HL-60 (cell line): Measurements from ENCODE around the gene CDC6.
"Not testable (repeated sequence)": the region's sequence is repeated elsewhere in the genome, so short reads cannot be mapped to it uniquely, and the experiment has no call there.

Experiments used
- DNase-seq, 2 experiments: peaks; one replicate each; pipeline ENCODE4 v3.0.0-alpha.2; 2010 to 2020; ENCODE audit warnings: low read depth in 1 of 2, low spot score in 1 of 2
- H3K27ac ChIP-seq: fragments of 250-450 bp; sonication (Bioruptor Pico); replicated peaks from 2 replicates; pipeline ENCODE4 v1.5.1; 2020; ENCODE audit warnings: mild to moderate bottlenecking, moderate library complexity
- H3K27me3 ChIP-seq: fragments of 250-450 bp; sonication (Bioruptor Pico); 2 replicates; pipeline ENCODE4 v1.5.1; 2021; ENCODE audit warnings: mild to moderate bottlenecking, moderate library complexity; ENCODE audit not compliant: insufficient read depth, poor library complexity, severe bottlenecking
- H3K4me3 ChIP-seq: replicated peaks from 2 replicates; pipeline ENCODE4 v1.5.1; 2011; ENCODE audit warnings: mild to moderate bottlenecking, control low read depth, low read length; ENCODE audit not compliant: insufficient read depth
- GABPA ChIP-seq: IDR thresholded peaks from 2 replicates; pipeline ENCODE4 v1.6.1; 2012; ENCODE audit warnings: low read depth
- POLR2AphosphoS5 ChIP-seq: IDR thresholded peaks from 2 replicates; pipeline ENCODE4 v1.6.1; 2012; ENCODE audit warnings: low read depth
- REST ChIP-seq: IDR thresholded peaks from 2 replicates; pipeline ENCODE4 v1.6.1; 2012; ENCODE audit warnings: low read depth; ENCODE audit not compliant: insufficient replicate concordance
- SPI1 ChIP-seq: IDR thresholded peaks from 2 replicates; pipeline ENCODE4 v1.6.1; 2012; ENCODE audit warnings: low read depth, mild to moderate bottlenecking, borderline replicate concordance
- TF ChIP-seq, protein P1 (sequence below): IDR thresholded peaks from one replicate; pipeline ENCODE4 v1.5.1; 2011; ENCODE audit warnings: low read length, control low read depth, inconsistent platforms; ENCODE audit not compliant: insufficient read depth

CDC6 gene

DNA sequence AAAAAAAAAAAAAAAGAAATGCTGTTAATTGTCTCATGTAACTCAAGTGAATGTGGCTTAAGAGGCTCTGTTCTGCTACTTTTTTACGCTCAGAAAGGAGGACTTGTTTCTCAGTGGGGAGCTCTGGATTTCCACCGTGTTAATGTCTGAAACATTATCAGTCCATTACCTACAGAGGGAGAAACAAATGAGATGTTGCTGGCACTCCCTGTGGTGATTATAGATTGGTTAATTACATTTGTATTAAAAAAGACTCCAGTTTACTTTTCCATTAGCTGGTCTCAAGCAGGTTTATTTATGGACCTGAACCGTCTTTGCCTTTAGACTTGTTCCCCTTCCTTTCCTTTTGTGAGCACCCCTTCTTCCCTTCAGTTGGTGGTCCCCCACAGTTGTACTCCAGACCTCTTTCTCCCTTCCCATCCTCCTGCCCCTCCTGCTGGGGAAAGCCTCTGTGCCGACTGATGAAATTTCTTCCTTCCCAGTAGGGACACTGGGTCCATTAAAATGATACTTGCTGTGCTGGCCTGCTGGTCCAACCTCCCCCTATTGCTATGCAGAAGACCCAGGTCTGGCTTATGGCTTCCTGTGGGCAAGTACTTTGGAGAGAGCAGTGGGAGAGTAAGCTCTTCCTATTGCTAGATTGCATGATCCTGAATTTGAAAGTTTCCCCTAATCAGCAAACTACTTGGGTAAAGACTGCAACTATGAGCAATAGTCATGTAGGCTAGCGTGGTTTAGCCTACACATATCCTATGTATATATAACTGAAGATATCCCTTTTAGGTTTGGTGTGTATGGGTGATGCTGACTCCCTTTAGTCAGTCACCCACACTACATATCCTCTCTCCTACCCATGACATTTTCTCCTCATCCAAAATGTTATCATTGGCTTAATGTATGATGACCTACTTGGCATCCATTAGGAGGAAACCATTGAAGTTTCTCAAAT is 8.1 kb downstream of the CDC6 start:
- TF ChIP-seq GABPA (no peak), REST (no peak), SPI1 (no peak), POLR2AphosphoS5 (no peak)
- TF ChIP-seq, protein P1, sequence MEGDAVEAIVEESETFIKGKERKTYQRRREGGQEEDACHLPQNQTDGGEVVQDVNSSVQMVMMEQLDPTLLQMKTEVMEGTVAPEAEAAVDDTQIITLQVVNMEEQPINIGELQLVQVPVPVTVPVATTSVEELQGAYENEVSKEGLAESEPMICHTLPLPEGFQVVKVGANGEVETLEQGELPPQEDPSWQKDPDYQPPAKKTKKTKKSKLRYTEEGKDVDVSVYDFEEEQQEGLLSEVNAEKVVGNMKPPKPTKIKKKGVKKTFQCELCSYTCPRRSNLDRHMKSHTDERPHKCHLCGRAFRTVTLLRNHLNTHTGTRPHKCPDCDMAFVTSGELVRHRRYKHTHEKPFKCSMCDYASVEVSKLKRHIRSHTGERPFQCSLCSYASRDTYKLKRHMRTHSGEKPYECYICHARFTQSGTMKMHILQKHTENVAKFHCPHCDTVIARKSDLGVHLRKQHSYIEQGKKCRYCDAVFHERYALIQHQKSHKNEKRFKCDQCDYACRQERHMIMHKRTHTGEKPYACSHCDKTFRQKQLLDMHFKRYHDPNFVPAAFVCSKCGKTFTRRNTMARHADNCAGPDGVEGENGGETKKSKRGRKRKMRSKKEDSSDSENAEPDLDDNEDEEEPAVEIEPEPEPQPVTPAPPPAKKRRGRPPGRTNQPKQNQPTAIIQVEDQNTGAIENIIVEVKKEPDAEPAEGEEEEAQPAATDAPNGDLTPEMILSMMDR = no peak
- no peak for DNase-seq
- no peak overlapping the region for H3K4me3 ChIP-seq

GRCh38 chr17:40297511-40297910 is 9.8 kb downstream of the CDC6 start:
- no peak for DNase-seq
- TF ChIP-seq POLR2AphosphoS5 (no peak), SPI1 (no peak), REST (no peak), GABPA (no peak)
- TF ChIP-seq, protein P1 = no peak
- Histone ChIP-seq H3K27ac (no peak overlapping the region), H3K27me3 (no peaks in the 10 kb centered on the region), H3K4me3 (no peak overlapping the region)

More for the DNA sequence above, 8.1 kb downstream of the CDC6 start:
- Histone ChIP-seq H3K27me3 (no peaks in the 10 kb centered on the region), H3K27ac (no peak overlapping the region)

GRCh38 chr17:40298726-40299125 is 11.0 kb downstream of the CDC6 start:
- no peaks in the 10 kb centered on the region for H3K27me3 ChIP-seq
- no peak overlapping the region for H3K27ac ChIP-seq
- DNase-seq = no peak
- H3K4me3 ChIP-seq = no peak overlapping the region
- TF ChIP-seq GABPA (no peak), POLR2AphosphoS5 (no peak), REST (no peak), SPI1 (no peak)
- TF ChIP-seq, protein P1 = no peak

DNA sequence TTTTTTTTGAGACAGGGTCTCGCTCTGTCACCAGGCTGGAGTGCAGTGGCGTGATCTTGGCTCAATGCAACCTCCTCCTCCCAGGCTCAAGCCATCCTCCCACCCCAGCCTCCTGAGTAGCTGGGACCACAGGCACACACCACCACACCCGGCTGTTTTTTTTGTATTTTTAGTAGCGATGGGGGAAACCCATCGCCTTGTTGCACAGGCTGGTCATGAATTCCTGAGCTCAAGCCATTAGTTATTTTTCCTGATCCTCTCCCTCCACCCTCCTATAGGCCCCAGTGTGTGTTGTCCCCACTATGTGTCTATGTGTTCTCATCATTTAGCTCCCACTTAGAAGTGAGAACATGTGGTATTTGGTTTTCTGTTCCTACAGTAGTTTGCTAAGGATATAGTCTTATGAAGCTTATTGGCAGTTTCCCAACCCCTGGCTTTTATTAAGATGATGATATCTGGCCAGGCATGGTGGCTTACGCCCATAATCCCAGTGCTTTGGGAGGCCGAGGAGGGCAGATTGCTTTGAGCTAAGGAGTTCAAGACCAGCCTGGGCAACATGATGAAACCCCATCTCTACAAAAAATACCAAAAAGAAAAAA is 11.6 kb downstream of the CDC6 start:
- H3K27ac ChIP-seq, H3K4me3 ChIP-seq, DNase-seq, H3K27me3 ChIP-seq: not testable (repeated sequence)
